Tibial nerve (tissue), 4 donors: ENCODE data around the gene CTBP2. TPM values are rescaled to one million over a fixed set of nuclear protein-coding genes. Genes with fewer than 3 reads are reported as not detected.

Experiments
- DNase-seq, 2 donors: peaks; one replicate each; pipeline ENCODE4 v3.0.0-alpha.2; 2019; ENCODE audit warnings: low spot score in 2 of 2
- H3K27ac ChIP-seq, 4 donors: fragments of 200-600 bp; sonication (generic) in 3 of 4; one replicate each; pipeline ENCODE4 v1.5.1; 2017 to 2019; ENCODE audit warnings: mild to moderate bottlenecking in 1 of 4
- H3K27me3 ChIP-seq, 2 donors: fragments of 200-600 bp; sonication (generic) in 1 of 2; one replicate each; pipeline versions ENCODE4 v1.5.1 to v1.6.0; 2017 to 2019
- H3K36me3 ChIP-seq, 3 donors: fragments of 200-600 bp; sonication (generic); one replicate each; pipeline ENCODE4 v1.5.1; 2018 to 2019
- H3K4me1 ChIP-seq, 4 donors: fragments of 200-600 bp; sonication (generic) in 3 of 4; one replicate each; pipeline ENCODE4 v1.5.1; 2017 to 2019
- H3K4me3 ChIP-seq, 4 donors: fragments of 200-600 bp; sonication (generic) in 3 of 4; one replicate each; pipeline ENCODE4 v1.5.1; 2017 to 2019; ENCODE audit warnings: mild to moderate bottlenecking in 1 of 4, moderate library complexity in 1 of 4
- H3K9me3 ChIP-seq, 4 donors: fragments of 200-600 bp; sonication (generic) in 3 of 4; one replicate each; pipeline ENCODE4 v1.5.1; 2017 to 2019
- EP300 ChIP-seq, 2 donors: sonication (generic); formaldehyde crosslinking; IDR thresholded peaks; one replicate each; pipeline ENCODE4 v1.6.1; 2017; ENCODE audit warnings: antibody characterized with exemption in 2 of 2, mild to moderate bottlenecking in 1 of 2
- POLR2A ChIP-seq, 2 donors: fragments of 450-650 bp; IDR thresholded peaks; one replicate each; pipeline ENCODE4 v1.6.1; 2017; ENCODE audit warnings: antibody characterized with exemption in 2 of 2, mild to moderate bottlenecking in 2 of 2, moderate library complexity in 2 of 2
- WGBS, 2 donors: methylation state at CpG; one replicate each; pipeline ENCODE4 v1.1.5; 2018; 5-methylcytosine and 5-hydroxymethylcytosine counted together
- total RNA-seq, 4 donors: library from RNA; depleted of rRNA; stranded (reverse); fragments of >200 nt; gene quantifications; one replicate each; pipeline ENCODE4 v1.1.0, GENCODE V29; 2016
- TF ChIP-seq, protein P1 (sequence below), 5 experiments: fragments of 200-600 bp in 3 of 5; fragments of 450-650 bp in 2 of 5; sonication (generic) in 3 of 5; IDR thresholded peaks; one replicate each; pipeline ENCODE4 v1.5.1; 2016 to 2019; ENCODE audit warnings: antibody characterized with exemption in 5 of 5, mild to moderate bottlenecking in 3 of 5, moderate library complexity in 2 of 5

The CTBP2 gene
- total RNA-seq, 4 donors from 2014 or later, result 40.4 to 97.9 (median 62.3) TPM

DNA sequence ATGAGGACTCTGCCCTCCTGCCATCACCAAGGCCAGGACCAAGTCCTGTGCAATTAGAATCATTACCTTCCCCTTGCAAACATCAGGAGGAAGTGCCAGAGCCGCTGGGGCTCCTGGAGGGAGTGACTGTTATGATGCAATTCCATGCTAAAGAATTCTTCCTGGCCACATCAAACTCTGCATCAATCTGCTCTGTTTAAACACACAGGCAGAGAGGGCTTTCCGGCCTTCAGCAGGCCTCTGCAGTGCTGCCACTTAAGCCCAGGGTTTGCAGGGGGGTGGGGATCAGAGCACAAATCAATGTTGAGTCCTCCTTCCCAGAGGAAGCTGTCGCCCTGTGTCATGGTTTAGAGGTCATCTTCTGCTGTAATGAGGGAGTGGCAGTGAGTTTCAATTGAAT lies 58.1 kb downstream of the CTBP2 start:
- Histone ChIP-seq H3K4me1 (peaks cover 0 to 25% (median 0%) of the 10 kb centered on the region in 4 donors), H3K27me3 (no peaks in the 10 kb centered on the region), H3K36me3 (peaks cover 0 to 24% (median 0%) of the 10 kb centered on the region in 3 donors), H3K4me3 (no peak overlapping the region), H3K27ac (no peak overlapping the region), H3K9me3 (no peaks in the 10 kb centered on the region)
- TF ChIP-seq, protein P1, sequence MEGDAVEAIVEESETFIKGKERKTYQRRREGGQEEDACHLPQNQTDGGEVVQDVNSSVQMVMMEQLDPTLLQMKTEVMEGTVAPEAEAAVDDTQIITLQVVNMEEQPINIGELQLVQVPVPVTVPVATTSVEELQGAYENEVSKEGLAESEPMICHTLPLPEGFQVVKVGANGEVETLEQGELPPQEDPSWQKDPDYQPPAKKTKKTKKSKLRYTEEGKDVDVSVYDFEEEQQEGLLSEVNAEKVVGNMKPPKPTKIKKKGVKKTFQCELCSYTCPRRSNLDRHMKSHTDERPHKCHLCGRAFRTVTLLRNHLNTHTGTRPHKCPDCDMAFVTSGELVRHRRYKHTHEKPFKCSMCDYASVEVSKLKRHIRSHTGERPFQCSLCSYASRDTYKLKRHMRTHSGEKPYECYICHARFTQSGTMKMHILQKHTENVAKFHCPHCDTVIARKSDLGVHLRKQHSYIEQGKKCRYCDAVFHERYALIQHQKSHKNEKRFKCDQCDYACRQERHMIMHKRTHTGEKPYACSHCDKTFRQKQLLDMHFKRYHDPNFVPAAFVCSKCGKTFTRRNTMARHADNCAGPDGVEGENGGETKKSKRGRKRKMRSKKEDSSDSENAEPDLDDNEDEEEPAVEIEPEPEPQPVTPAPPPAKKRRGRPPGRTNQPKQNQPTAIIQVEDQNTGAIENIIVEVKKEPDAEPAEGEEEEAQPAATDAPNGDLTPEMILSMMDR (IDR thresholded peaks at IDR 0.05), result no peak
- TF ChIP-seq POLR2A (IDR thresholded peaks at IDR 0.05) (no peak), EP300 (IDR thresholded peaks at IDR 0.05) (no peak)
- WGBS, 2 donors, result 59 to 61% methylated on average over 3 of the region's 3 CpGs
- no peak for DNase-seq

DNA sequence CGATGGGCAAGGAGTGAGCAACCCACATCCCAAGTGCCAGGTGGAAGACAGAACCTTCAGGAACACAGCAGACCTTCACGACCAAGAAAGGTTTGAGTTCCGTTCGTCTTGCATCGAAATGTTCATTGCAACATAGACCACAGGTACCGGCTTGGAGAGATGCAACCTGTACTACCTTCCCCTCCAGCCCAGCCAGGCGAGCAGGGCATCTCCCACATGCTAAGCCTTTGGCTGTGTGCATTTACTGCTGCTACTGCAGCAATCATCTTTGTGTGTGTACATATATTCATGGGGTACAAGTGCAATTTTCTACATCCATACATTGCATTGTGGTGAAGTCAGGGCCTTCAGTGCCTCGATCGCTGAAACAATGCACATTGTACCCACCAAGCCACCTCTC lies 58.8 kb downstream of the CTBP2 start:
- Histone ChIP-seq H3K4me3 (no peak overlapping the region), H3K27ac (no peak overlapping the region), H3K9me3 (no peaks in the 10 kb centered on the region), H3K4me1 (peaks cover 0 to 26% (median 0%) of the 10 kb centered on the region in 4 donors), H3K36me3 (peaks cover 0 to 18% (median 0%) of the 10 kb centered on the region in 3 donors), H3K27me3 (no peaks in the 10 kb centered on the region)
- 90 to 91% methylated on average over 9 of the region's 9 CpGs for WGBS, 2 donors
- no peak for DNase-seq
- TF ChIP-seq, protein P1 (IDR thresholded peaks at IDR 0.05), result no peak
- TF ChIP-seq EP300 (IDR thresholded peaks at IDR 0.05) (no peak), POLR2A (IDR thresholded peaks at IDR 0.05) (no peak)

- no peaks in the 10 kb centered on the region for H3K9me3 ChIP-seq
- WGBS, 2 donors, result 86 to 91% methylated on average over 9 of the region's 9 CpGs
- H3K36me3 ChIP-seq, result peaks cover 0 to 12% (median 0%) of the 10 kb centered on the region in 3 donors
- H3K27ac ChIP-seq, result no peak overlapping the region
- DNase-seq, result no peak
- H3K4me1 ChIP-seq, result peaks cover 0 to 31% (median 0%) of the 10 kb centered on the region in 4 donors
- H3K4me3 ChIP-seq, result no peak overlapping the region
- H3K27me3 ChIP-seq, result no peaks in the 10 kb centered on the region
- TF ChIP-seq POLR2A (IDR thresholded peaks at IDR 0.05) (no peak), EP300 (IDR thresholded peaks at IDR 0.05) (no peak)
- TF ChIP-seq, protein P1 (IDR thresholded peaks at IDR 0.05), result no peak
Observed at GRCh38 chr10:125101049-125101448, 59.3 kb downstream of the CTBP2 start.

DNA sequence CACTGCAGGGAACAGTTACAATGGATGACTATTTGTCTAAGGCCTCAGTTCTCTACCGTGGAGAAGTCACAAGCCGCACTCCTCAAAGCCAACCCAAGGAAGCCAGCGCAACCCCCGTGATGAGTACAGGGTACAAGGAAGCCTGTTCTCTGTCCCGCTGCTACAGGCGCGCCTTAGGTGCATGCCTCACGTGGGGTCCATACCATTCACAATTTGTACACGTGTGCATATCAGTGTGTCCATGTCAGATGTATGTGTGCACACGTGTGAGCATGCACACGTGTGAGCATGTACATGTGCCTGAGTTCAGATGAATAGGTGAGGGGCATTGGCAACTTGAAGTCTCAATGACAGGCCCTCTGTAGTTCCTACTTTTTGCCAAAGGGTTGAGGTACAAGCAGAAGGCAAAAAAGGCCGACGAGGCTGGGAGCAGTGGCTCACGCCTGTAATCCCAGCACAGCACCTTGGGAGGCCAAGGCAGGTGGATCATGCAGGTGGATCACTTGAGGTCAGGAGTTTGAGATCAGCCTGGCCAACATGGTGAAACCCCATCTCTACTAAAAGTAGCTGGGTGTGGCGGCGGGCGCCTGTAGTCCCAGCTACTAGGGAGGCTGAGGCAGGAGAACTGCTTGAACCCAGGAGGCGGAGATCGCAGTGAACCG lies 62.8 kb downstream of the CTBP2 start:
- H3K4me1 ChIP-seq, result peaks cover 0 to 43% (median 8%) of the 10 kb centered on the region in 4 donors
- no peaks in the 10 kb centered on the region for H3K9me3 ChIP-seq
- TF ChIP-seq, protein P1 (IDR thresholded peaks at IDR 0.05), result no peak
- TF ChIP-seq POLR2A (IDR thresholded peaks at IDR 0.05), result no peak
- no peak for TF ChIP-seq EP300 (IDR thresholded peaks at IDR 0.05)
- DNase-seq, result no peak
- H3K27ac ChIP-seq, result no peak overlapping the region
- H3K36me3 ChIP-seq, result no peaks in the 10 kb centered on the region
- 91 to 92% methylated on average over 20 of the region's 20 CpGs for WGBS, 2 donors
- no peak overlapping the region for H3K4me3 ChIP-seq
- no peaks in the 10 kb centered on the region for H3K27me3 ChIP-seq

GRCh38 chr10:125096975-125097374 lies 63.4 kb downstream of the CTBP2 start:
- WGBS, 2 donors, result 92 to 97% methylated on average over 2 of the region's 2 CpGs
- Histone ChIP-seq H3K36me3 (no peaks in the 10 kb centered on the region), H3K4me3 (no peak overlapping the region), H3K27ac (no peak overlapping the region), H3K9me3 (no peaks in the 10 kb centered on the region), H3K27me3 (no peaks in the 10 kb centered on the region), H3K4me1 (peaks cover 0 to 45% (median 8%) of the 10 kb centered on the region in 4 donors)
- DNase-seq, result no peak
- TF ChIP-seq, protein P1 (IDR thresholded peaks at IDR 0.05), result no peak
- TF ChIP-seq POLR2A (IDR thresholded peaks at IDR 0.05) (no peak), EP300 (IDR thresholded peaks at IDR 0.05) (no peak)
